Measurements from ENCODE around the gene BNIPL. TPM values are rescaled to one million over a fixed set of nuclear protein-coding genes. Genes with fewer than 3 reads are reported as not detected.

The BNIPL gene
- total RNA-seq, 2 experiments from 2014 or later: 0.52 to 0.54 TPM

DNA sequence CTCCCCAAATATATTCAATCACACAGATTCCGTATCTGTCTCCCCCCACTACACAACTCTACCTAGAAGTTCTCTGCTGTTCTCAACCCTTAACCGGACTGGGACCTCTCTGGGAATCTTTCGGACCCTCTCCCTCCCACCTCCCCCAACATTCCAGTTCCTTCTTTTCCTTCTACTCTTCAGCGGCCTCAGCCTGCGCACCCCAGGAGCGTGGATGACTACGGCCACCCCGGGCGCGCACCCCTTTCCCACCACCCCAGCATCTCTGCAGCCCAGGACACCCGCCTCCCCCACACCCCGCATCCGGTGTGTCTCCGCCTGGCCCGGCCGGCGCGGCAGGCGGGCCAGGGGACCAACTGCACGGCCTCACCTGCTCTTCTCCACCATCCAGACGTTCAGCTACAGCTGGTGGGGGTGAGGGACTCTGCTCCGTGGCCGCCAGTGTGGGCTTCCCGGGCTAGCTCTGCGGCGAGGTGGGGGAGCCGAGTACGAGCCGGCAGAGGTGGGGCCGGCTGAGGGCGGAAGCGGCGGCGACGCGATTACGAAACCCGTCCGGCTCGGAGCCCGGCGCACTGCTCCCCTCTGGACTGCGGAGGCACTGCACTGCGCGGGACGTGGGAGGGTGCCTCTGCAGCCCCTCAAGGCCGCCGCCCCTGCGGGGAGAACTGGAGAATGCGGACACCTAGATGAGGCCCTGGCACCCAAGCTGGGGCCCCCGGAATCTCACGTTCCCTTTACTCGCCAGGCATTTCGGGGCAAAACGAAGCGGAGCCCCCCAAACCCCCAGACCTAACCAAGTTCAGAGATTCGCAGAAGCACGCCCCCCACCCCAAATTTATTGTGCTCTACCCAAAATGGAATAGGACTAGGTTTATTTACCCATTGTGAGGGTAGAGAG, 23.0 kb downstream of the BNIPL start, which contains the start of gene CDC42SE1:
CDC42SE1 (minus strand) TSS at position 514 of the 898 bp plus-strand sequence. CDS start 3,892 bp downstream, outside the sequence.
- H3K9me3 Mint-ChIP-seq: no peaks in the 10 kb centered on the region
- H3K36me3 Mint-ChIP-seq: peaks cover 46% of the 10 kb centered on the region
- H3K4me3 Mint-ChIP-seq: peak within 1 kb of the TSS; percentile 96
- H3K4me1 Mint-ChIP-seq: peaks cover 56% of the 10 kb centered on the region
- peak within 1 kb of the TSS; percentile 95 for H3K27ac Mint-ChIP-seq
- peak; percentile 93 for DNase-seq
- no peaks in the 10 kb centered on the region for H3K27me3 Mint-ChIP-seq

GRCh38 chr1:151060007-151060656, 23.7 kb downstream of the BNIPL start, which contains the start of gene MLLT11:
TSS of gene MLLT11 (plus strand) at chr1:151060397. CDS start at chr1:151067225, 6,828 bp downstream.
- no peaks in the 10 kb centered on the region for H3K27me3 Mint-ChIP-seq
- H3K36me3 Mint-ChIP-seq: peaks cover 40% of the 10 kb centered on the region
- peak; percentile 38 for DNase-seq
- H3K4me3 Mint-ChIP-seq: peak within 1 kb of the TSS; percentile 96
- peak within 1 kb of the TSS; percentile 95 for H3K27ac Mint-ChIP-seq
- peaks cover 50% of the 10 kb centered on the region for H3K4me1 Mint-ChIP-seq
- no peaks in the 10 kb centered on the region for H3K9me3 Mint-ChIP-seq

- H3K4me1 Mint-ChIP-seq: peaks cover 43% of the 10 kb centered on the region
- no peak for DNase-seq
- H3K27ac Mint-ChIP-seq: peak overlapping the region; percentile 95
- no peaks in the 10 kb centered on the region for H3K9me3 Mint-ChIP-seq
- peaks cover 32% of the 10 kb centered on the region for H3K36me3 Mint-ChIP-seq
- H3K27me3 Mint-ChIP-seq: no peaks in the 10 kb centered on the region
- H3K4me3 Mint-ChIP-seq: peak overlapping the region; percentile 96
Observed at GRCh38 chr1:151060657-151061421, 24.5 kb downstream of the BNIPL start.

DNA sequence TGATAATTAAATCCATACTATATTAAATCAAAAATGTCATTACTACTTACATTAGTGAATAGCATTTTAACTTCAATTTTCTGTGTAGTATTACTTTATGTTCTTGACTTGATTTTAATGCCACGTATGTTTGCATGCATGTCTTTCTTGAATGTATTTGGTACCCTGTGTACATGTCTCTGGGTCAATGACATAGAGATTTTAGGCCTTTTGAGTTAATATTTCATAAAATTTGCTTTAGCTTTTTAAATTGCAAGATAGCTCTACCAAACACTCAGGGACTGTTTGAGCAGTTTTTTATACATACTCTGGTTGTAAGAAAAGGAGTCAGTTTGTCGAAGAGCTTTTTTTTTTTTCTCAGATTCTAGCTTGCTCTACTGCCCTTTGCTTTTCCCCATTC, 25.3 kb downstream of the BNIPL start:
- no peak for DNase-seq
- peaks cover 34% of the 10 kb centered on the region for H3K4me1 Mint-ChIP-seq
- H3K36me3 Mint-ChIP-seq: peaks cover 27% of the 10 kb centered on the region
- H3K4me3 Mint-ChIP-seq: peak overlapping the region; percentile 96
- no peaks in the 10 kb centered on the region for H3K9me3 Mint-ChIP-seq
- no peaks in the 10 kb centered on the region for H3K27me3 Mint-ChIP-seq
- no peak overlapping the region for H3K27ac Mint-ChIP-seq

DNA sequence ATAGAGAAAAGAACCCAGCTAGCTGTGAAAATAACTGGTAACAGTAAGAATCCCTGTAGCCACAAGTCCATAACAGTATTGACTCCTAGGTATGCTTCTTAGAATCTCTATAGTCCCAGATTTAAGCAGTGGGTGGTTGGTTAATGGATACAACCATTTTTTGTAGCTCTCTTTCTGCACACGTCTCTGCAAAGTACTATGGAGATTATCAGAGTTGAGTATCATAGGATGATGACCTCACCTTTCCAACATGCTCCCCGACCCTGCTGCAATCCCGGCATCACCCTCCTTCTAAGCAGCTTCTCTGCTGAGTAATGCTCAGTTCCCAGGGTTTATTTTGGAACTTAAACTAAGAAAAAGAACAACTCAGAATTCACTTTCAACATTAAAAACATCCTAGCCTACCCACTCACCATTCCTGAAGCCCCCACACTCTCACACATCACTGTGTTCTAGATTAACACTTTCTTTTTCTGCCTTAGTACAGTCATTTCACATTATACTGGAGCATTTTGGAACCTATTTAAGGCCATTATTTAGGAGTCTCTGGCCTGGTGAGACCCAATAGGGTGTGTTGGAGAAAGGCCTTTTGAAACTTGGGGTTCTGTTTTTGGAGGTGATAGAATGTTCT, 26.5 kb downstream of the BNIPL start:
- H3K4me3 Mint-ChIP-seq: no peak overlapping the region

DNA sequence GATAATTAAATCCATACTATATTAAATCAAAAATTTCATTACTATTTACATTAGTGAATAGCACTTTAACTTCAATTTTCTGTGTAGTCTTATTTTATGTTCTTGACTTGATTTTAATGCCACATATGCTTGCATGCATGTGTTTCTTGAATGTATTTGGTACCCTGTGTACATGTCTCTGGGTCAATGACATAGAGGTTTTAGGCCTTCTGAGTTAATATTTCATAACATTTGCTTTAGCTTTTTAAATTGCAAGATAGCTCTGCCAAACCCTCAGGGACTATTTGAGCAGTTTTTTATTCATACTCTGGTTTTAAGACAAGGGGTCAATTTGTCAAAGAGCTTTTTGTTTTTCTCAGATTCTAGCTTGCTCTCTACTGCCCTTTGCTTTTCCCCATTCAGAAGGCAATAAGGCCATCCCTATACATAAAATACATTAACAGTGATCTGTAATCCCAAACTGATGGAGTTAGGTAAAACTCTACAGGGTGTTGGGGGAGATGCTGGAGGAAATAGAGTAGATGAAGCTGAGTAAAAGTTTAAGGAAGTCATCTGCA, 28.8 kb downstream of the BNIPL start:
- no peak for DNase-seq
- no peak overlapping the region for H3K4me3 Mint-ChIP-seq

More for the DNA sequence above, 26.5 kb downstream of the BNIPL start:
- Mint-ChIP-seq H3K27me3 (no peaks in the 10 kb centered on the region), H3K9me3 (no peaks in the 10 kb centered on the region), H3K4me1 (peaks cover 23% of the 10 kb centered on the region), H3K36me3 (peaks cover 15% of the 10 kb centered on the region), H3K27ac (no peak overlapping the region)
- DNase-seq: no peak

GRCh38 chr1:151067185-151067584, 30.8 kb downstream of the BNIPL start:
- Mint-ChIP-seq H3K27me3 (peaks cover 4% of the 10 kb centered on the region), H3K9me3 (no peaks in the 10 kb centered on the region), H3K36me3 (peaks cover 11% of the 10 kb centered on the region), H3K4me1 (peaks cover 24% of the 10 kb centered on the region), H3K4me3 (no peak overlapping the region), H3K27ac (no peak overlapping the region)
- no peak for DNase-seq

More for the DNA sequence above, 28.8 kb downstream of the BNIPL start:
- H3K36me3 Mint-ChIP-seq: peaks cover 9% of the 10 kb centered on the region
- H3K27ac Mint-ChIP-seq: no peak overlapping the region
- no peaks in the 10 kb centered on the region for H3K27me3 Mint-ChIP-seq
- no peaks in the 10 kb centered on the region for H3K9me3 Mint-ChIP-seq
- H3K4me1 Mint-ChIP-seq: peaks cover 30% of the 10 kb centered on the region

GRCh38 chr1:151069103-151069486, 32.7 kb downstream of the BNIPL start:
- Mint-ChIP-seq H3K9me3 (no peaks in the 10 kb centered on the region), H3K4me1 (peaks cover 23% of the 10 kb centered on the region), H3K36me3 (peaks cover 14% of the 10 kb centered on the region), H3K27me3 (peaks cover 4% of the 10 kb centered on the region), H3K4me3 (peak overlapping the region; percentile 100), H3K27ac (peak overlapping the region; percentile 100)
- DNase-seq: no peak

DNA sequence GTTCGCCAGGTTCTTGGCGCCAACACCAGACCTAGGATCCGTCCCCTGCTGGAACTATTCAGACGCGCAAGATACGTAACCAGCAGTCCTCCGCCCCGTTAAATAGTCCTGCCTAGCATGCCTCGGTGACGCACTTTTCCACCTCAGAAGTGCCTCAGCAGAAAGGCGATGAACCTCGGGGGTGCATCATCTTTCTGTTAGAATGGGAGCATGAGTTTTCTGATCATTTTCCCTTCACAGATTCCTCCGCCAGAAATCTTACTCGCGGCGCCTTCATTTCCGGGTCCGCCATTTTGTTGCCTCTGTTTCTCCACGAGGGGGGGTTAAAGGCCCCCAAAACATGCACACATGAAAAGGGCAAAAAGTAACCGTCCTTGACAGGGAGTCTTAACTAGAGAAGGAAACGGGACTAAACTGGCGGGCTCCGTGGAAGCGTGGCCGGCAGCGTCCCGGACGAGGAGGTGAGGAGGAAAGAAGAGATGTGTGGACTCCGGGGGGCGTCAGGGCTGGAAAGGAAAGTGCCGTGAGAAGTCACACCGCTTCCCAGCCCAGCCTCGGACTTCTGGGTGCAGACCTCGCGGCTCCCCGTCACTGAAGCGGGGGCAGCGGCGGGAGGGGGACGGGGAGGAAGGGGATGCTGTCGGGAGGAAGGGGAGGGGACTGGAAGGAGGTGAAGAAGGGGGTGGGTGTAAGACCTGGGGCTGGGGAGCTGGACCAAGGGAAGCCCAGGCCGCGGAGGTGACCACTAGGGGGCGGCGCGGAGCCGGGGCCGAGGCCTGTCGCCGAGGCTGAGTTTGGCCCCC, 34.3 kb downstream of the BNIPL start, which contains the start of gene GABPB2:
GABPB2 (plus strand) TSS at position 288 of the 803 bp plus-strand sequence. CDS start 17,429 bp downstream, outside the sequence.
- H3K27ac Mint-ChIP-seq: peak within 1 kb of the TSS; percentile 100
- H3K27me3 Mint-ChIP-seq: peaks cover 4% of the 10 kb centered on the region

DNA sequence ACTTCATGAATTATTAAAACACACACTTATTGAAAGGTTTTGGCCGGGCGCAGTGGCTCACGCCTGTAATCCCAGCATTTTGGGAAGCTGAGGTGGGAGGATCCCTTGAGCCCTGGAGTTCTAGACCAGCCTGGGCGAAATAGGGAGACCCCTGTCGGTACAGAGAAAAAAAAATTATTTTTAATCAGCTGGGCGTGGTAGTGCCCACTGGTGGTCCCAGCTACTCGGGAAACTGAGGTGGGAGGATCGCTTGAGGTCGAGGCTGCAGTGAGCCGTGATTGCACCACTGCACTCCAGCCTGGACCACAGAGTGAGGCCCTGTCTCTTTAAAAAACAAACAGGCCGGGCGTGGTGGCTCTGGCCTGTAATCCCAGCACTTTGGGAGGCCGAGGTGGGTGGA, 35.8 kb downstream of the BNIPL start:
- no peaks in the 10 kb centered on the region for H3K9me3 Mint-ChIP-seq
- H3K27me3 Mint-ChIP-seq: peaks cover 4% of the 10 kb centered on the region
- no peak overlapping the region for H3K27ac Mint-ChIP-seq
- H3K4me1 Mint-ChIP-seq: peaks cover 25% of the 10 kb centered on the region
- H3K4me3 Mint-ChIP-seq: peak overlapping the region; percentile 100
- peaks cover 11% of the 10 kb centered on the region for H3K36me3 Mint-ChIP-seq
- DNase-seq: no peak

More for the DNA sequence above, 34.3 kb downstream of the BNIPL start, which contains the start of gene GABPB2:
- Mint-ChIP-seq H3K4me1 (peaks cover 25% of the 10 kb centered on the region), H3K9me3 (no peaks in the 10 kb centered on the region), H3K4me3 (peak within 1 kb of the TSS; percentile 100), H3K36me3 (peaks cover 14% of the 10 kb centered on the region)
- peak; percentile 88 for DNase-seq

DNA sequence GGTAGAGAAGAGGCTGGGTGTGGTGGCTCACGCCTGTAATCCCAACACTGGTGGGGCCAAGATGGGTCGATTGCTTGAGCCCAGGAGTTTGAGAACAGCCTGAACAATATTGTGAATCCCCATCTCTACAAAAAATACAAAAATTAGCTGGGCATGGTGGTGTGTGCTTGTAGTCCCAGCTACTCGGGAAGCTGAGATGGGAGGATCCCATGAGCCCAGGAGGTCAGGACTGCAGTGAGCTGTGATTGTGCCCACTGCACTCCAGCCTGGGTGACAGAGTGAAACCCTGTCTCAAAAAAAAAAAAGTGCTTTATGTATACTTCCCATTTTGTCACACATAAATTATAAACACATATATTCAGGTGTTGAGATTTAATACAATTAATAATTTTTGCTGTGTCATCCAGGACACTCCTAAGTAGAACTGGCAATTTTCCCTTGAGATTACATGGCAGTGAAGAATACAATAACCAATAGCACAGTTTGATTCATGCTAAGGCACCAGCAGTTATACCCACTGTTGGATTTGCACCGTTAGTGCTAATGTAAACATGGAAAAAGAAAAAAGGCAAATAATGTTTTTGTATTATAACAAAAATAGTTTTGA, 49.7 kb downstream of the BNIPL start:
- Mint-ChIP-seq H3K27ac (no peak overlapping the region), H3K4me3 (no peak overlapping the region), H3K27me3 (no peaks in the 10 kb centered on the region), H3K9me3 (no peaks in the 10 kb centered on the region), H3K4me1 (no peaks in the 10 kb centered on the region), H3K36me3 (no peaks in the 10 kb centered on the region)
- DNase-seq: no peak
